ENCODE results near the gene ADARB2.

- TF ChIP-seq, protein P1, sequence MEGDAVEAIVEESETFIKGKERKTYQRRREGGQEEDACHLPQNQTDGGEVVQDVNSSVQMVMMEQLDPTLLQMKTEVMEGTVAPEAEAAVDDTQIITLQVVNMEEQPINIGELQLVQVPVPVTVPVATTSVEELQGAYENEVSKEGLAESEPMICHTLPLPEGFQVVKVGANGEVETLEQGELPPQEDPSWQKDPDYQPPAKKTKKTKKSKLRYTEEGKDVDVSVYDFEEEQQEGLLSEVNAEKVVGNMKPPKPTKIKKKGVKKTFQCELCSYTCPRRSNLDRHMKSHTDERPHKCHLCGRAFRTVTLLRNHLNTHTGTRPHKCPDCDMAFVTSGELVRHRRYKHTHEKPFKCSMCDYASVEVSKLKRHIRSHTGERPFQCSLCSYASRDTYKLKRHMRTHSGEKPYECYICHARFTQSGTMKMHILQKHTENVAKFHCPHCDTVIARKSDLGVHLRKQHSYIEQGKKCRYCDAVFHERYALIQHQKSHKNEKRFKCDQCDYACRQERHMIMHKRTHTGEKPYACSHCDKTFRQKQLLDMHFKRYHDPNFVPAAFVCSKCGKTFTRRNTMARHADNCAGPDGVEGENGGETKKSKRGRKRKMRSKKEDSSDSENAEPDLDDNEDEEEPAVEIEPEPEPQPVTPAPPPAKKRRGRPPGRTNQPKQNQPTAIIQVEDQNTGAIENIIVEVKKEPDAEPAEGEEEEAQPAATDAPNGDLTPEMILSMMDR (IDR thresholded peaks at IDR 0.05): no peak
- no peak for TF ChIP-seq POLR2A (IDR thresholded peaks at IDR 0.05)
These were observed 250.3 kb downstream of the ADARB2 start for GRCh38 chr10:1486841-1487687.

Data from Peyer's patch (tissue), 4 donors.